Liver (tissue), 3 donors: ENCODE results near the gene RGS13.

ENCODE experiments used
- CTCF ChIP-seq: fragments of 150-350 bp; IDR thresholded peaks from 2 replicates; pipeline ENCODE4 v1.5.1; 2017; ENCODE audit warnings: improper control_type of control experiment, low read depth, low read length; ENCODE audit not compliant: missing input control
- EGR1 ChIP-seq, 2 donors: IDR thresholded peaks; 2 replicates each; pipeline ENCODE4 v1.6.1; 2016 to 2018; ENCODE audit warnings: antibody characterized with exemption in 2 of 2, low read depth in 2 of 2
- JUND ChIP-seq, 2 donors: IDR thresholded peaks; 2 replicates each; pipeline ENCODE4 v1.6.1; 2016; ENCODE audit warnings: antibody characterized with exemption in 2 of 2
- RXRA ChIP-seq, 2 donors: IDR thresholded peaks; 2 replicates each; pipeline ENCODE4 v1.6.1; 2017 to 2018; ENCODE audit warnings: antibody characterized with exemption in 2 of 2, mild to moderate bottlenecking in 1 of 2
- SP1 ChIP-seq: IDR thresholded peaks from 2 replicates; pipeline ENCODE4 v1.6.1; 2018; ENCODE audit warnings: antibody characterized with exemption, mild to moderate bottlenecking
- donor health status: healthy.
- donor health status: healthy.

- TF ChIP-seq CTCF = no peak
- no peak for TF ChIP-seq EGR1 (IDR thresholded peaks at IDR 0.05; ENCODE audit: low read depth in 2 of 2)
- TF ChIP-seq RXRA (IDR thresholded peaks at IDR 0.05) = no peak
- TF ChIP-seq JUND (IDR thresholded peaks at IDR 0.05) = no peak
- TF ChIP-seq SP1 = no peak
Measured at GRCh38 chr1:192615055-192615454, 20.9 kb upstream of the RGS13 start.
